CD8-positive, alpha-beta memory T cell (primary cell): ENCODE results near the gene TMEM202. TPM values are rescaled to one million over a fixed set of nuclear protein-coding genes. Genes with fewer than 3 reads are reported as not detected.

Experiments used
- CTCF ChIA-PET: fragments of 350-600 bp; sonication (Branson Sonifier 250); formaldehyde crosslinking; loops from one replicate; lab custom pipeline; 2021; ENCODE audit warnings: antibody characterized with exemption; lab: Charles Lee
- POLR2A ChIA-PET: fragments of 350-600 bp; sonication (Branson Sonifier 250); formaldehyde crosslinking; loops from one replicate; lab custom pipeline; 2021; ENCODE audit warnings: antibody characterized with exemption; lab: Charles Lee
- DNase-seq, 5 donors: peaks; one replicate each; pipeline versions ENCODE4 v3.0.0 to v3.0.0-alpha.2; 2020 to 2022; ENCODE audit warnings: mixed read lengths in 1 of 5
- H3K27ac ChIP-seq: one replicate; pipeline ENCODE4 v1.7.0; 2013; ENCODE audit warnings: low read depth, mild to moderate bottlenecking, low read length, moderate library complexity
- H3K27me3 ChIP-seq: 2 replicates; pipeline ENCODE4 v1.7.0; 2013; ENCODE audit warnings: low read length, mild to moderate bottlenecking; ENCODE audit not compliant: insufficient read depth, poor library complexity, severe bottlenecking
- H3K36me3 ChIP-seq: 2 replicates; pipeline ENCODE4 v1.7.0; 2013; ENCODE audit warnings: mild to moderate bottlenecking, low read length, moderate library complexity; ENCODE audit not compliant: insufficient read depth
- H3K4me1 ChIP-seq: 2 replicates; pipeline ENCODE4 v1.7.0; 2013; ENCODE audit warnings: mild to moderate bottlenecking, low read length, moderate library complexity; ENCODE audit not compliant: insufficient read depth
- H3K4me3 ChIP-seq: 2 replicates; pipeline ENCODE4 v1.7.0; 2013; ENCODE audit warnings: mild to moderate bottlenecking, low read length
- H3K9me3 ChIP-seq: 2 replicates; pipeline ENCODE4 v1.7.0; 2013; ENCODE audit warnings: mild to moderate bottlenecking, low read length
- H3K27ac Mint-ChIP-seq, 8 donors: one replicate each; pipeline ENCODE4 v1.8.0; 2020 to 2021; ENCODE audit warnings: mixed read lengths in 8 of 8, mild to moderate bottlenecking in 6 of 8, inconsistent platforms in 3 of 8, moderate library complexity in 3 of 8
- H3K27me3 Mint-ChIP-seq, 2 donors: one replicate each; pipeline ENCODE4 v1.8.0; 2020 to 2021; ENCODE audit warnings: mixed read lengths in 2 of 2, mild to moderate bottlenecking in 1 of 2, moderate library complexity in 1 of 2
- H3K36me3 Mint-ChIP-seq, 3 donors: one replicate each; pipeline ENCODE4 v1.8.0; 2020 to 2021; ENCODE audit warnings: mixed read lengths in 3 of 3, inconsistent platforms in 1 of 3, mild to moderate bottlenecking in 1 of 3
- H3K4me1 Mint-ChIP-seq, 3 donors: one replicate each; pipeline ENCODE4 v1.8.0; 2020 to 2021; ENCODE audit warnings: mixed read lengths in 3 of 3, inconsistent platforms in 1 of 3, mild to moderate bottlenecking in 1 of 3
- H3K4me3 Mint-ChIP-seq, 7 donors: one replicate each; pipeline ENCODE4 v1.8.0; 2020 to 2021; ENCODE audit warnings: mixed read lengths in 7 of 7, mild to moderate bottlenecking in 6 of 7, moderate library complexity in 4 of 7, inconsistent platforms in 2 of 7
- H3K9me3 Mint-ChIP-seq, 5 donors: one replicate each; pipeline ENCODE4 v1.8.0; 2020 to 2022; ENCODE audit warnings: mixed read lengths in 5 of 5, mild to moderate bottlenecking in 3 of 5, moderate library complexity in 2 of 5, inconsistent platforms in 1 of 5
- polyA plus RNA-seq: library from polyadenylated mRNA; unstranded; fragments of 300-500 nt; fragmentation: Illumina TruSeq; gene quantifications from one replicate; pipeline ENCODE4 v1.2.3, GENCODE V29; 2021
- total RNA-seq, 2 experiments: library from RNA; stranded (reverse); gene quantifications; one replicate each; pipeline ENCODE4 v1.2.3, GENCODE V29; 2021

The TMEM202 gene
- total RNA-seq: not detected
- not detected for polyA plus RNA-seq

- H3K4me3 Mint-ChIP-seq: no peak within 1 kb of the TSS
- H3K4me1 ChIP-seq: no peaks in the 10 kb centered on the region
- no peaks in the 10 kb centered on the region for H3K4me1 Mint-ChIP-seq
- H3K4me3 ChIP-seq: no peak within 1 kb of the TSS
- no peaks in the 10 kb centered on the region for H3K9me3 Mint-ChIP-seq
- H3K27me3 ChIP-seq: no peaks in the 10 kb centered on the region
- H3K27ac Mint-ChIP-seq: no peak within 1 kb of the TSS
- no peaks in the 10 kb centered on the region for H3K36me3 ChIP-seq
- peaks cover 0 to 3% (median 0%) of the 10 kb centered on the region in 3 donors for H3K36me3 Mint-ChIP-seq
- CTCF ChIA-PET: no interaction called here
- no peak within 1 kb of the TSS for H3K27ac ChIP-seq
- peaks cover 9 to 24% of the 10 kb centered on the region in 2 donors for H3K27me3 Mint-ChIP-seq
- H3K9me3 ChIP-seq: no peaks in the 10 kb centered on the region
- POLR2A ChIA-PET: no interaction called here
- DNase-seq: no peak
Observed at GRCh38 chr15:72397796-72398588, at the start of gene TMEM202. TMEM202 (plus strand) TSS chr15:72398305; CDS start chr15:72398327, 22 bp downstream.

- Histone ChIP-seq H3K36me3 (peaks cover 50% of the 10 kb centered on the region), H3K4me3 (no peak overlapping the region), H3K27ac (no peak overlapping the region), H3K4me1 (no peaks in the 10 kb centered on the region), H3K27me3 (no peaks in the 10 kb centered on the region), H3K9me3 (no peaks in the 10 kb centered on the region)
- DNase-seq: no peak
- Mint-ChIP-seq H3K27ac (peak overlapping the region in 1 of 8 donors; percentile 59), H3K4me1 (peaks cover 8 to 9% (median 8%) of the 10 kb centered on the region in 3 donors), H3K4me3 (no peak overlapping the region), H3K36me3 (peaks cover 7 to 94% (median 22%) of the 10 kb centered on the region in 3 donors), H3K9me3 (no peaks in the 10 kb centered on the region), H3K27me3 (no peaks in the 10 kb centered on the region)
- POLR2A ChIA-PET: no interaction called here
- CTCF ChIA-PET: no interaction called here
Observed at GRCh38 chr15:72353266-72353665, 44.8 kb upstream of the TMEM202 start.

- H3K4me3 Mint-ChIP-seq: no peak overlapping the region
- DNase-seq: no peak
- peak overlapping the region in 1 of 8 donors; percentile 23 for H3K27ac Mint-ChIP-seq
- Histone ChIP-seq H3K4me1 (no peaks in the 10 kb centered on the region), H3K27ac (no peak overlapping the region), H3K36me3 (peaks cover 38% of the 10 kb centered on the region), H3K27me3 (no peaks in the 10 kb centered on the region), H3K9me3 (no peaks in the 10 kb centered on the region), H3K4me3 (no peak overlapping the region)
- H3K4me1 Mint-ChIP-seq: peaks cover 19 to 20% (median 19%) of the 10 kb centered on the region in 3 donors
- peaks cover 7 to 88% (median 13%) of the 10 kb centered on the region in 3 donors for H3K36me3 Mint-ChIP-seq
- CTCF ChIA-PET: no interaction called here
- H3K9me3 Mint-ChIP-seq: no peaks in the 10 kb centered on the region
- no peaks in the 10 kb centered on the region for H3K27me3 Mint-ChIP-seq
- POLR2A ChIA-PET: no interaction called here
Observed at GRCh38 chr15:72354496-72354895, 43.6 kb upstream of the TMEM202 start.

- H3K27me3 ChIP-seq: no peaks in the 10 kb centered on the region
- Mint-ChIP-seq H3K27me3 (no peaks in the 10 kb centered on the region), H3K4me1 (peaks cover 19 to 20% (median 19%) of the 10 kb centered on the region in 3 donors), H3K36me3 (peaks cover 2 to 54% (median 7%) of the 10 kb centered on the region in 3 donors), H3K4me3 (peak overlapping the region in 1 of 7 donors; percentile 59), H3K9me3 (no peaks in the 10 kb centered on the region), H3K27ac (peak overlapping the region in 2 of 8 donors; percentile 41 to 56)
- CTCF ChIA-PET: no interaction called here
- no peaks in the 10 kb centered on the region for H3K9me3 ChIP-seq
- DNase-seq: no peak
- POLR2A ChIA-PET: no interaction called here
- H3K36me3 ChIP-seq: peaks cover 23% of the 10 kb centered on the region
- H3K4me1 ChIP-seq: peaks cover 5% of the 10 kb centered on the region
- H3K4me3 ChIP-seq: no peak overlapping the region
- no peak overlapping the region for H3K27ac ChIP-seq
Observed at GRCh38 chr15:72358121-72358520, 40.0 kb upstream of the TMEM202 start.

GRCh38 chr15:72358650-72359171 lies 39.4 kb upstream of the TMEM202 start:
- no peak for DNase-seq
- Mint-ChIP-seq H3K9me3 (no peaks in the 10 kb centered on the region), H3K36me3 (peaks cover 0 to 51% (median 2%) of the 10 kb centered on the region in 3 donors), H3K4me1 (peaks cover 19 to 22% (median 20%) of the 10 kb centered on the region in 3 donors), H3K27ac (peak overlapping the region in 7 of 8 donors; percentile 10 to 79 (median 52)), H3K4me3 (peak overlapping the region in 4 of 7 donors; percentile 27 to 59 (median 32)), H3K27me3 (no peaks in the 10 kb centered on the region)
- no peaks in the 10 kb centered on the region for H3K9me3 ChIP-seq
- H3K4me1 ChIP-seq: peaks cover 5% of the 10 kb centered on the region
- no peak overlapping the region for H3K4me3 ChIP-seq
- CTCF ChIA-PET: no interaction called here
- POLR2A ChIA-PET: no interaction called here
- H3K27ac ChIP-seq: no peak overlapping the region
- H3K27me3 ChIP-seq: no peaks in the 10 kb centered on the region
- peaks cover 17% of the 10 kb centered on the region for H3K36me3 ChIP-seq

- Histone ChIP-seq H3K4me3 (no peak overlapping the region), H3K27ac (no peak overlapping the region), H3K27me3 (no peaks in the 10 kb centered on the region), H3K36me3 (peaks cover 4% of the 10 kb centered on the region), H3K9me3 (no peaks in the 10 kb centered on the region), H3K4me1 (peaks cover 11% of the 10 kb centered on the region)
- no peak overlapping the region for H3K4me3 Mint-ChIP-seq
- CTCF ChIA-PET: no interaction called here
- H3K27me3 Mint-ChIP-seq: no peaks in the 10 kb centered on the region
- POLR2A ChIA-PET: no interaction called here
- no peaks in the 10 kb centered on the region for H3K9me3 Mint-ChIP-seq
- no peak for DNase-seq
- H3K36me3 Mint-ChIP-seq: peaks cover 0 to 32% (median 4%) of the 10 kb centered on the region in 3 donors
- H3K4me1 Mint-ChIP-seq: peaks cover 28 to 34% (median 34%) of the 10 kb centered on the region in 3 donors
- no peak overlapping the region for H3K27ac Mint-ChIP-seq
Observed at GRCh38 chr15:72361176-72361575, 36.9 kb upstream of the TMEM202 start.

GRCh38 chr15:72365844-72366243 lies 32.3 kb upstream of the TMEM202 start:
- H3K27ac ChIP-seq: no peak overlapping the region
- H3K4me3 ChIP-seq: no peak overlapping the region
- no peaks in the 10 kb centered on the region for H3K27me3 Mint-ChIP-seq
- no peaks in the 10 kb centered on the region for H3K27me3 ChIP-seq
- ChIA-PET POLR2A (no interaction called here), CTCF (interaction anchor here (1.0 kb wide), 2 partner anchors 10 to 108 kb away, joined by 3 to 4 read pairs; partner anchors contain the start of genes ARIH1 and HEXA)
- DNase-seq: peak in 3 of 5 donors; percentile 11 to 57 (median 50)
- H3K9me3 ChIP-seq: no peaks in the 10 kb centered on the region
- H3K4me3 Mint-ChIP-seq: peak overlapping the region in 2 of 7 donors; percentile 3 to 12
- no peaks in the 10 kb centered on the region for H3K9me3 Mint-ChIP-seq
- H3K36me3 Mint-ChIP-seq: peaks cover 3 to 44% (median 6%) of the 10 kb centered on the region in 3 donors
- peaks cover 37 to 56% (median 56%) of the 10 kb centered on the region in 3 donors for H3K4me1 Mint-ChIP-seq
- peaks cover 18% of the 10 kb centered on the region for H3K4me1 ChIP-seq
- H3K27ac Mint-ChIP-seq: peak overlapping the region in 6 of 8 donors; percentile 17 to 77 (median 23)
- H3K36me3 ChIP-seq: peaks cover 8% of the 10 kb centered on the region

GRCh38 chr15:72368325-72368724 lies 29.8 kb upstream of the TMEM202 start:
- Histone ChIP-seq H3K9me3 (no peaks in the 10 kb centered on the region), H3K4me3 (no peak overlapping the region), H3K27ac (no peak overlapping the region), H3K4me1 (peaks cover 18% of the 10 kb centered on the region), H3K36me3 (peaks cover 8% of the 10 kb centered on the region), H3K27me3 (no peaks in the 10 kb centered on the region)
- peaks cover 3 to 57% (median 6%) of the 10 kb centered on the region in 3 donors for H3K36me3 Mint-ChIP-seq
- peaks cover 55 to 75% (median 69%) of the 10 kb centered on the region in 3 donors for H3K4me1 Mint-ChIP-seq
- ChIA-PET CTCF (interaction anchor here (1.0 to 1.1 kb wide), 2 partner anchors 10 to 15 kb away, joined by 3 read pairs; no protein-coding TSS in a partner anchor), POLR2A (no interaction called here)
- DNase-seq: no peak
- no peaks in the 10 kb centered on the region for H3K27me3 Mint-ChIP-seq
- H3K9me3 Mint-ChIP-seq: no peaks in the 10 kb centered on the region
- no peak overlapping the region for H3K4me3 Mint-ChIP-seq
- peak overlapping the region in 2 of 8 donors; percentile 13 to 32 for H3K27ac Mint-ChIP-seq
